DND-41 (cell line): Measurements from ENCODE around the gene CRYBA2.

Experiments
- ATAC-seq: fragments of 200-7000 bp; cut with Tn5 transposase; 3 replicates; pipeline ENCODE4 v1.9.1; 2021; ENCODE audit warnings: low read depth; ENCODE audit not compliant: insufficient read depth
- DNase-seq: peaks from one replicate; pipeline ENCODE4 v3.0.0-alpha.2; 2020
- H2AFZ ChIP-seq: 2 replicates; pipeline ENCODE4 v1.6.0; 2012; ENCODE audit warnings: low read depth, low read length
- H3K27ac ChIP-seq: 2 replicates; pipeline ENCODE4 v1.5.1; 2012; ENCODE audit warnings: low read length, inconsistent platforms
- H3K27me3 ChIP-seq: fragments of 200-600 bp; sonication (generic); 2 replicates; pipeline ENCODE4 v1.6.0; 2012; ENCODE audit warnings: low read length, mild to moderate bottlenecking, inconsistent platforms; ENCODE audit not compliant: insufficient read depth, poor library complexity
- H3K36me3 ChIP-seq: 2 replicates; pipeline ENCODE4 v1.5.1; 2012; ENCODE audit warnings: low read length, inconsistent platforms; ENCODE audit not compliant: insufficient read depth
- H3K4me1 ChIP-seq: 2 replicates; pipeline ENCODE4 v1.5.1; 2012; ENCODE audit warnings: mild to moderate bottlenecking, low read length; ENCODE audit not compliant: insufficient read depth
- H3K4me2 ChIP-seq: 2 replicates; pipeline ENCODE4 v1.6.0; 2012; ENCODE audit warnings: mild to moderate bottlenecking, moderate library complexity, low read length, inconsistent platforms; ENCODE audit not compliant: insufficient read depth
- H3K4me3 ChIP-seq, 2 experiments: fragments of 200-600 bp in 1 of 2; shearing (Covaris generic) in 1 of 2; 2 replicates each; pipeline ENCODE4 v1.5.1; 2012 to 2016; ENCODE audit warnings: inconsistent platforms in 2 of 2, low read length in 2 of 2, mild to moderate bottlenecking in 2 of 2, low read depth in 1 of 2, moderate library complexity in 1 of 2
- H3K79me2 ChIP-seq: 2 replicates; pipeline ENCODE4 v1.6.0; 2012; ENCODE audit warnings: low read length, inconsistent platforms; ENCODE audit not compliant: insufficient read depth
- H3K9ac ChIP-seq: 2 replicates; pipeline ENCODE4 v1.6.0; 2012; ENCODE audit warnings: low read depth, mild to moderate bottlenecking, inconsistent platforms, low read length, moderate library complexity
- H3K9me3 ChIP-seq: 2 replicates; pipeline ENCODE4 v1.5.1; 2012; ENCODE audit warnings: low read length, moderate library complexity, mild to moderate bottlenecking, inconsistent platforms; ENCODE audit not compliant: insufficient read depth, severe bottlenecking
- H4K20me1 ChIP-seq: 2 replicates; pipeline ENCODE4 v1.6.0; 2012; ENCODE audit warnings: low read length; ENCODE audit not compliant: insufficient read depth
- CTCF ChIP-seq: IDR thresholded peaks from 2 replicates; pipeline ENCODE4 v1.5.1; 2012; ENCODE audit warnings: borderline replicate concordance, low read length, moderate library complexity, mild to moderate bottlenecking; ENCODE audit not compliant: poor library complexity, severe bottlenecking; ENCODE audit errors: extremely low read depth
- EZH2 ChIP-seq: IDR thresholded peaks from 3 replicates; pipeline ENCODE4 v1.6.1; 2012; ENCODE audit warnings: borderline replicate concordance, low read depth, mild to moderate bottlenecking, moderate library complexity, low read length, inconsistent platforms; ENCODE audit not compliant: severe bottlenecking

The CRYBA2 gene

GRCh38 chr2:218953366-218953954 is 39.8 kb downstream of the CRYBA2 start:
- Histone ChIP-seq H3K27ac (no peak overlapping the region), H3K4me1 (no peaks in the 10 kb centered on the region), H3K36me3 (no peaks in the 10 kb centered on the region), H3K9me3 (no peaks in the 10 kb centered on the region), H3K79me2 (no peaks in the 10 kb centered on the region), H3K27me3 (no peaks in the 10 kb centered on the region), H3K9ac (no peak overlapping the region), H3K4me2 (no peak overlapping the region), H2AFZ (no peak overlapping the region), H3K4me3 (no peak overlapping the region), H4K20me1 (no peaks in the 10 kb centered on the region)
- no peak for DNase-seq
- ATAC-seq = no peak
- TF ChIP-seq CTCF (peak; percentile 29), EZH2 (no peak)

- H3K9me3 ChIP-seq = no peaks in the 10 kb centered on the region
- no peaks in the 10 kb centered on the region for H3K79me2 ChIP-seq
- H4K20me1 ChIP-seq = no peaks in the 10 kb centered on the region
- H3K4me1 ChIP-seq = no peaks in the 10 kb centered on the region
- no peak for TF ChIP-seq EZH2
- TF ChIP-seq CTCF = no peak
- no peak overlapping the region for H3K4me2 ChIP-seq
- no peaks in the 10 kb centered on the region for H3K36me3 ChIP-seq
- no peak overlapping the region for H2AFZ ChIP-seq
- no peak overlapping the region for H3K4me3 ChIP-seq
- H3K27me3 ChIP-seq = no peaks in the 10 kb centered on the region
- no peak overlapping the region for H3K27ac ChIP-seq
- ATAC-seq (no peak), DNase-seq (no peak)
- H3K9ac ChIP-seq = no peak overlapping the region
Observed at GRCh38 chr2:218952160-218952559, 41.1 kb downstream of the CRYBA2 start.

- Histone ChIP-seq H3K9ac (no peak overlapping the region), H3K27ac (no peak overlapping the region), H3K79me2 (no peaks in the 10 kb centered on the region), H3K4me2 (no peak overlapping the region), H3K9me3 (no peaks in the 10 kb centered on the region), H2AFZ (no peak overlapping the region), H3K4me3 (no peak overlapping the region), H3K4me1 (no peaks in the 10 kb centered on the region), H3K36me3 (no peaks in the 10 kb centered on the region), H4K20me1 (no peaks in the 10 kb centered on the region), H3K27me3 (no peaks in the 10 kb centered on the region)
- no peak for TF ChIP-seq CTCF
- TF ChIP-seq EZH2 = no peak
- DNase-seq = no peak
- ATAC-seq = no peak
Observed at GRCh38 chr2:218946621-218947020, 46.6 kb downstream of the CRYBA2 start.

- no peak for DNase-seq
- H3K4me2 ChIP-seq = no peak overlapping the region
- ATAC-seq = no peak
- H3K36me3 ChIP-seq = no peaks in the 10 kb centered on the region
- no peaks in the 10 kb centered on the region for H3K27me3 ChIP-seq
- H3K27ac ChIP-seq = no peak overlapping the region
- no peaks in the 10 kb centered on the region for H3K9me3 ChIP-seq
- H3K9ac ChIP-seq = no peak overlapping the region
- TF ChIP-seq CTCF (no peak), EZH2 (no peak)
- no peaks in the 10 kb centered on the region for H3K79me2 ChIP-seq
- H2AFZ ChIP-seq = no peak overlapping the region
- H3K4me1 ChIP-seq = no peaks in the 10 kb centered on the region
- no peaks in the 10 kb centered on the region for H4K20me1 ChIP-seq
- H3K4me3 ChIP-seq = no peak overlapping the region
Observed at GRCh38 chr2:218944759-218945404, 48.3 kb downstream of the CRYBA2 start.
